GM23248 (cell line): ENCODE results near the gene AKT3. TPM values are rescaled to one million over a fixed set of nuclear protein-coding genes. Genes with fewer than 3 reads are reported as not detected.
A peak's percentile ranks its signal among the peaks of the same experiment; 100 is the strongest.

Experiments
- DNase-seq: peaks from one replicate; pipeline ENCODE4 v3.0.0-alpha.2; 2015
- H2AFZ ChIP-seq: fragments of 200-600 bp; sonication (generic); 2 replicates; pipeline ENCODE4 v1.6.1; 2016; ENCODE audit warnings: antibody characterized with exemption
- H3F3A ChIP-seq: fragments of 200-600 bp; sonication (generic); 2 replicates; pipeline ENCODE4 v1.6.1; 2016; ENCODE audit warnings: mild to moderate bottlenecking, antibody characterized with exemption, mixed run types; ENCODE audit not compliant: insufficient read depth
- H3K27ac ChIP-seq: fragments of 200-600 bp; sonication (generic); 2 replicates; pipeline ENCODE4 v1.5.1; 2016; ENCODE audit warnings: mild to moderate bottlenecking
- H3K27me3 ChIP-seq: fragments of 200-600 bp; sonication (generic); replicated peaks from 2 replicates; pipeline ENCODE4 v1.6.1; 2016; ENCODE audit warnings: mild to moderate bottlenecking; ENCODE audit not compliant: insufficient read depth
- H3K36me3 ChIP-seq: fragments of 200-600 bp; sonication (generic); 2 replicates; pipeline ENCODE4 v1.6.1; 2016; ENCODE audit warnings: low read depth, mild to moderate bottlenecking
- H3K4me1 ChIP-seq: fragments of 200-600 bp; sonication (generic); 2 replicates; pipeline ENCODE4 v1.6.1; 2016; ENCODE audit warnings: mild to moderate bottlenecking; ENCODE audit not compliant: insufficient read depth
- H3K4me2 ChIP-seq: fragments of 200-600 bp; sonication (generic); one replicate; pipeline ENCODE4 v1.6.1; 2016; ENCODE audit warnings: mild to moderate bottlenecking; ENCODE audit not compliant: unreplicated experiment
- H3K4me3 ChIP-seq: fragments of 200-600 bp; sonication (generic); 2 replicates; pipeline ENCODE4 v1.5.1; 2016; ENCODE audit warnings: mild to moderate bottlenecking
- H3K79me2 ChIP-seq: fragments of 200-600 bp; sonication (generic); 2 replicates; pipeline ENCODE4 v1.6.1; 2016; ENCODE audit warnings: mild to moderate bottlenecking; ENCODE audit not compliant: insufficient read depth
- H3K9ac ChIP-seq: fragments of 200-600 bp; sonication (generic); 2 replicates; pipeline ENCODE4 v1.6.1; 2016; ENCODE audit warnings: mild to moderate bottlenecking
- H3K9me2 ChIP-seq: fragments of 200-600 bp; sonication (generic); 2 replicates; pipeline ENCODE4 v1.6.1; 2016; ENCODE audit warnings: mixed run types, mild to moderate bottlenecking, moderate library complexity; ENCODE audit not compliant: insufficient read depth
- H3K9me3 ChIP-seq: fragments of 200-600 bp; sonication (generic); one replicate; pipeline ENCODE4 v1.6.1; 2017; ENCODE audit warnings: low read depth
- H4K20me1 ChIP-seq: fragments of 200-600 bp; sonication (generic); 2 replicates; pipeline ENCODE4 v1.6.0; 2016; ENCODE audit not compliant: insufficient read depth
- EZH2 ChIP-seq: fragments of 200-600 bp; sonication (generic); IDR thresholded peaks from 2 replicates; pipeline ENCODE4 v1.6.1; 2018; ENCODE audit warnings: antibody characterized with exemption, mild to moderate bottlenecking; ENCODE audit not compliant: insufficient read depth, poor library complexity, severe bottlenecking
- EZH2phosphoT487 ChIP-seq: fragments of 200-600 bp; sonication (generic); IDR thresholded peaks from 2 replicates; pipeline ENCODE4 v1.6.1; 2018; ENCODE audit warnings: antibody characterized with exemption, moderate library complexity, mild to moderate bottlenecking, low read depth; ENCODE audit not compliant: insufficient read depth
- WGBS, 2 experiments: methylation state at CpG; one replicate each; pipeline ENCODE4 v1.1.6; 2015 to 2017; ENCODE audit warnings: low lambda C conversion rate in 2 of 2, low coverage in 1 of 2; ENCODE audit errors: missing lambda C conversion rate in 2 of 2; 5-methylcytosine and 5-hydroxymethylcytosine counted together
- in situ Hi-C: fragments of 300-500 bp; cut with MboI; formaldehyde crosslinking; loops from 2 replicates; pipeline ENCODE4 v1.15.0; 2020
- polyA plus RNA-seq: library from polyadenylated mRNA; unstranded; fragments of >200 nt; fragmentation: Nextera tagmentation; extraction: Ambion mirVana; gene quantifications from 2 replicates; pipeline ENCODE4 v1.2.1, GENCODE V29; 2016
- total RNA-seq: library from RNA; depleted of rRNA; stranded (reverse); fragments of >200 nt; shearing (Covaris generic); gene quantifications from 2 replicates; pipeline ENCODE4 v1.2.3, GENCODE V29; 2014

AKT3 gene
- total and polyA plus RNA-seq, 2 experiments from 2014 or later: 9.1 to 31.2 TPM

DNA sequence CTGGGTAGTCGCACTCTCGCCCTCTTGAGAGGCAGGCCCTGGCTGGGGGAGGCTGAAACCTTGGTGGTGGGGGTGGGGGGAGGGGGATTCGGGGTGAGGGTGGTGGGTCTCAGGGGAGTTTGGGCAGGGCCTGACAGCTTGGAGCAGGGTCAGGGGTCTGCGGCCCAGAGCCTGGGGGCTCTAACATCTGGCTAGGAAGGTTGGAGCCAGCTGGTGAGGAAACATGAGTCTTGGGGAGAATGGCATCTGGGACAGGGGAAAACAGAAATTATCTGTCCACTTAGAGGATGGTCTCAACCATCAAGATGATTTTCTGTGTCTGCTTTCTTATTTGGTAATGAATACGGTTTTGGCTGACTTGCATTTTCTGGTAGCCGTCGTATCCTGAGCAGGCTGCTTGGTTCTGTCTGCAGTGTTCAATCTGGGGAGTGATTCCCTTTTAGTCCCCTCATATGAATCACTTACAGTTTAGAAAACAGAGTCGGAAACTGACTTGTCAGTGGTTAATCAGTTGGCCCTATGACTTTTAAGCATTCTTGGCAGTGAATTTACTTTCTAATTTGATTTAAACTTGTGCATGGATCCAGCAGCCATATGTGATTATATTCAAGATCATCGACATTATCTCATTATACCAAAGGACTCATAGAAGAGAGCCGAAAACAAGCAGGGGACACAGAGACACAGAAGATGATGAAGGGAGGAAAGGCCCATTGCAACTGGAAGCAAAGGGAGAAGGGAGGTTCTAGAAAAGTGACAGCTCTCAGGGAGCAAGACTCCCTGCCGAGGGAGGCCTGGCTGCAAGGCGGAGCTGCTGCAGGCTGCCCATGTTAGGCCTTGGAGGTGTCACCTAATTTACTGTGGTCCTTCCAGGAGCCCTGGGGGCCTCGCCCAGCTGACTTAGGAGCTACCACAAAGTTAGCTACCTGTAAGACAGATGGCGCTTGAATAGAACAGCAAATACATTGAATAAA lies 356.6 kb downstream of the AKT3 start:
- Histone ChIP-seq H3K79me2 (no peaks in the 10 kb centered on the region), H3K27ac (peak overlapping the region; percentile 3; the same call in 1 of the 2 replicates)
- WGBS, 2 experiments: 51 to 59% methylated on average over 11 to 14 of the region's 14 CpGs

DNA sequence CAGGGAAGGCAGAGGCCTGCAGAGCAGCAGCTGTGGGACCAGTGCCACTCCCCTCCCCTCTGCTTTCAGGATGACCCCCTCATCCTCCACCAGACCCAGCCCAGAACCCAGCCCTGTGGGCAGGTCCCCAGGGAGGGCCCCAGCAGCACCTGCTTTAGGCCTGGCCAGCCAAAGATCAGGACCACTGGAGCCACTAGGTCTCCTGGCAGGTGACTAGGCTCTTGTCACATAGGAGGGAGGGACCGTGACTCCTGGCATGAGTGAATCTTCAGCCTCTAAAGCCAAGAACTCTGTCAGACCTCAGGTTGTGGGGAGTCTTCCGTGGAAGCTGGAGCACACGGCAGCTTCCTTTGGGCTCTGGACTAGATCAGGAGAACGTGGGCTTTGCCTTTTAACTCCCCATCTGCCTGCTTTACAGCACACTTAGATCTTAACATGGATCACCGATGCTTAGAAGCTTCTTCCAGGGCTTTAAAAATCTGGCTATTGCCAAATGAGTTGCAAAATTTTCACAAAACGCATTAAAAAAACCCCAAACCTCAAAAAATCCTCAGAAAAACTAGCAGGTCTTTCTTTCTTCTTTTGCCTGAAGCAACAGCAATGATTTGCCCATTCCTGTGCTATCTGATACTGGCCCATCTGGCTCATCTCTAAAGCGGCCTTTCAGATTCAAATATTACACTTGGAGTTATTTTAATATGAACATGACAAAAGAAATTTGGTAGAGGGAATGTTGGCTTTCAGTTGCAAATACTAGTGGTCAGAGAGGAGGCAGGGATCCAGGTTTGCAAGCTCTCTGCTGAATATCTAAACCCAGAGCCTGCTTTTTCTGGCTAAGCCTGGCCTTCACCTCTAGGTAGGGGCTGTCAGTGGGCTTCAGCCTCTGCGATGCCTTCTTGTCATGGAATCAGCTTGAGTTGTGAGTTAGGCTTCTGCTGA lies 359.0 kb downstream of the AKT3 start:
- Histone ChIP-seq H3F3A (peaks cover 30% of the 10 kb centered on the region), H3K27ac (peak overlapping the region; percentile 30), H3K79me2 (no peaks in the 10 kb centered on the region), H3K27me3 (no peaks in the 10 kb centered on the region), H3K9me2 (no peaks in the 10 kb centered on the region), H4K20me1 (no peaks in the 10 kb centered on the region), H3K4me2 (peak overlapping the region; percentile 27), H3K4me1 (peaks cover 31% of the 10 kb centered on the region), H3K4me3 (no peak overlapping the region), H2AFZ (no peak overlapping the region), H3K9ac (no peak overlapping the region), H3K36me3 (no peaks in the 10 kb centered on the region), H3K9me3 (no peaks in the 10 kb centered on the region)
- in situ Hi-C loops: no loop called here
- peak; percentile 74 for DNase-seq
- 42 to 49% methylated on average over 8 of the region's 8 CpGs for WGBS, 2 experiments
- TF ChIP-seq EZH2: no peak
- no peak for TF ChIP-seq EZH2phosphoT487

More for the DNA sequence above, 356.6 kb downstream of the AKT3 start:
- H3K4me1 ChIP-seq: peaks cover 35% of the 10 kb centered on the region
- no peaks in the 10 kb centered on the region for H3K9me3 ChIP-seq
- no peaks in the 10 kb centered on the region for H4K20me1 ChIP-seq
- DNase-seq: peak; percentile 41
- H3K27me3 ChIP-seq: no peaks in the 10 kb centered on the region
- H2AFZ ChIP-seq: no peak overlapping the region
- no peak overlapping the region for H3K9ac ChIP-seq
- H3F3A ChIP-seq: peaks cover 30% of the 10 kb centered on the region
- in situ Hi-C loops: no loop called here
- no peaks in the 10 kb centered on the region for H3K36me3 ChIP-seq
- no peaks in the 10 kb centered on the region for H3K9me2 ChIP-seq
- H3K4me3 ChIP-seq: no peak overlapping the region
- TF ChIP-seq EZH2phosphoT487 (no peak), EZH2 (no peak)
- H3K4me2 ChIP-seq: no peak overlapping the region

DNA sequence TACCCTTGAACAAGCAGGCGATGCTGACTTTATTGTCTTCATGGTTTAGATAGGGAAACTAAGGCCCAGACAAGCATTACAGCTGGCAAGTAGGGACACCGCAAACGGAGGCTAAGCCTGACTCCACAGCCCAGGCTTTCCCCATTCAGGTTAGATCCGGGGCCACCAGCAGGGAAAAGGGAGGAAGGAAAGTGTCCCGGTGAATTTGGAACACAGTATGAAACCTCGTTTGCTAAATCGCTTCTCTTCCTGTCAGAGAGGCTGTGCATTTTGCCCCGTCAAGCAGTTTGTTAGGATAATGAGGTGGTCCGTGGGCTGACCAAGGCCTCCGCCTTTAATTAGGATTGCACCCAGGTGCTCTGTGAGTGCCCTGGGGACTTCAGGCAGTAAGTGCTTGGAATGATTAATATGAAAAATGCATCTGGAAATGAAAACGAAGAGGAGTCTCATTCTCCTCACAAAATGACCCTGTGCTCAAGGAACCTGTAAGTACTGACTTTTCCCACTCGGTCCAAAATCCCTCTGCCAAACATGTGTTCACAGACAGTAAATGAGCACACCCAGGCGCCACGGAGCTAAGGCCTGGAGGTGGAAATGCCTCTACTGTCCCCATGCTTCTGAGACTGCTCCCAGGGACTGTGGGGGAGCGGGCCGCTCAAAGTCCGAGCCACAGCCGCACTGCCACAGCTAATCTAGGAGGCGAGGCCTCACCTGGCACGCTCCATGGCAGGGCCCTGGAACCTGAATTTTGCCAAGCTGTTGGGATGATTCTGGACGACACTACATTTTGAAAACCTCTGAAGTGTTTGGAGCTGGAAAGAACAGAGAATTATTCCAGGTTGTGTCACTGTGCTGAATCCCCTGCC lies 360.1 kb downstream of the AKT3 start:
- H3K36me3 ChIP-seq: no peaks in the 10 kb centered on the region
- H3K9me2 ChIP-seq: no peaks in the 10 kb centered on the region
- in situ Hi-C loops: no loop called here

More for the DNA sequence above, 360.1 kb downstream of the AKT3 start:
- Histone ChIP-seq H2AFZ (no peak overlapping the region), H3K4me3 (no peak overlapping the region), H3K79me2 (no peaks in the 10 kb centered on the region), H3F3A (peaks cover 30% of the 10 kb centered on the region), H4K20me1 (no peaks in the 10 kb centered on the region), H3K9me3 (no peaks in the 10 kb centered on the region), H3K27me3 (no peaks in the 10 kb centered on the region), H3K4me1 (peaks cover 27% of the 10 kb centered on the region), H3K27ac (no peak overlapping the region), H3K9ac (no peak overlapping the region), H3K4me2 (no peak overlapping the region)
- TF ChIP-seq EZH2phosphoT487: no peak
- TF ChIP-seq EZH2: no peak
- WGBS, 2 experiments: 69 to 70% methylated on average over 21 of the region's 21 CpGs
- no peak for DNase-seq
